Activated CD4-positive, alpha-beta T cell treated with anti-CD3 and anti-CD28 coated beads, Interleukin-2, Interleukin-6, amounts not matched to agents 100 ng/mL and 50 ng/mL, durations not matched to agents 16 hours and 8 hours (primary cell): ENCODE results near the gene E2F3.

Experiments used
- DNase-seq: peaks from one replicate; pipeline ENCODE4 v3.0.0-alpha.2; 2020

Gene E2F3

GRCh38 chr6:20538131-20538662 lies 136.5 kb downstream of the E2F3 start:
- DNase-seq, result no peak

GRCh38 chr6:20538907-20539306 lies 137.2 kb downstream of the E2F3 start:
- DNase-seq, result no peak

- no peak for DNase-seq
Measured at GRCh38 chr6:20539387-20539786, 137.7 kb downstream of the E2F3 start.

GRCh38 chr6:20540683-20541082 lies 139.0 kb downstream of the E2F3 start:
- DNase-seq, result no peak

GRCh38 chr6:20541382-20541781 lies 139.7 kb downstream of the E2F3 start:
- no peak for DNase-seq

- DNase-seq, result peak; percentile 78
Measured at GRCh38 chr6:20542927-20543602, 141.4 kb downstream of the E2F3 start.
